A673 (cell line): ENCODE data around the gene NMU. TPM values are rescaled to one million over a fixed set of nuclear protein-coding genes. Genes with fewer than 3 reads are reported as not detected.
"Not testable (repeated sequence)": the region's sequence is repeated elsewhere in the genome, so short reads cannot be mapped to it uniquely, and the experiment has no call there.

ENCODE experiments used
- BruUV-seq: library from RNA; stranded (reverse); fragments of 400-500 nt; replicated peaks from 2 replicates; lab custom pipeline; 2021; lab: Mats Ljungman, UMichigan
- CTCF ChIA-PET: fragments of 300-600 bp; sonication (Branson Sonifier 250); formaldehyde crosslinking; loops from one replicate; lab custom pipeline; 2022; ENCODE audit warnings: antibody characterized with exemption; lab: Charles Lee
- POLR2A ChIA-PET: fragments of 300-600 bp; sonication (Branson Sonifier 250); formaldehyde crosslinking; loops from one replicate; lab custom pipeline; 2022; ENCODE audit warnings: antibody characterized with exemption; ENCODE audit not compliant: low non-redundant PET; lab: Charles Lee
- DNase-seq: peaks from one replicate; pipeline ENCODE4 v3.0.0-alpha.2; 2015; ENCODE audit warnings: low spot score
- H3K27ac ChIP-seq: fragments of 200-600 bp; sonication (generic); 2 replicates; pipeline ENCODE4 v1.5.1; 2016; ENCODE audit warnings: mixed run types, low read depth, mild to moderate bottlenecking, mixed read lengths, antibody characterized with exemption, low read length; ENCODE audit not compliant: poor library complexity, severe bottlenecking
- H3K27me3 ChIP-seq: fragments of 200-600 bp; sonication (generic); replicated peaks from 2 replicates; pipeline ENCODE4 v1.6.1; 2017; ENCODE audit warnings: mixed run types, low read depth, mild to moderate bottlenecking, mixed read lengths, antibody characterized with exemption, low read length; ENCODE audit not compliant: insufficient read depth, poor library complexity
- H3K36me3 ChIP-seq: fragments of 200-600 bp; sonication (generic); 2 replicates; pipeline ENCODE4 v1.6.1; 2016; ENCODE audit warnings: mixed run types, mild to moderate bottlenecking, mixed read lengths, antibody characterized with exemption, low read length; ENCODE audit not compliant: insufficient read depth, poor library complexity, severe bottlenecking
- H3K4me1 ChIP-seq: fragments of 200-600 bp; sonication (generic); 2 replicates; pipeline ENCODE4 v1.6.1; 2017; ENCODE audit warnings: mixed run types, mild to moderate bottlenecking, mixed read lengths, antibody characterized with exemption, low read length; ENCODE audit not compliant: insufficient read depth, poor library complexity, severe bottlenecking
- H3K4me3 ChIP-seq: fragments of 200-600 bp; sonication (generic); 2 replicates; pipeline ENCODE4 v1.5.1; 2016; ENCODE audit warnings: low read depth, mixed run types, mild to moderate bottlenecking, mixed read lengths, low read length; ENCODE audit not compliant: poor library complexity, severe bottlenecking
- H3K9me3 ChIP-seq: fragments of 200-600 bp; sonication (generic); 2 replicates; pipeline ENCODE4 v1.6.1; 2016; ENCODE audit warnings: mixed run types, low read depth, mild to moderate bottlenecking, mixed read lengths, antibody characterized with exemption, low read length; ENCODE audit not compliant: poor library complexity, severe bottlenecking
- CTCF ChIP-seq: fragments of 300-800, 200-600 bp; sonication (generic); conservative IDR thresholded peaks from 2 replicates; pipeline ENCODE4 v1.5.1; 2017; ENCODE audit warnings: low read depth, mild to moderate bottlenecking, antibody characterized with exemption, low read length, moderate library complexity, mixed read lengths
- EZH2 ChIP-seq: fragments of 200-600 bp; sonication (generic); IDR thresholded peaks from 2 replicates; pipeline ENCODE4 v1.6.1; 2017; ENCODE audit warnings: borderline replicate concordance, low read depth, mild to moderate bottlenecking, mixed read lengths, antibody characterized with exemption, low read length; ENCODE audit not compliant: poor library complexity, severe bottlenecking
- intact Hi-C: fragments of 100-400 bp; cut with micrococcal nuclease; formaldehyde crosslinking; loops from one replicate; pipeline ENCODE4 v1.10.0; 2022; ENCODE audit not compliant: unreplicated experiment
- total RNA-seq: library from RNA; stranded (reverse); gene quantifications from 2 replicates; pipeline ENCODE4 v1.2.3, GENCODE V29; 2021

The NMU gene
- total RNA-seq, 1 experiment from 2014 or later: not detected

- no peaks in the 10 kb centered on the region for H3K4me1 ChIP-seq
- intact Hi-C loops: no loop called here
- no peaks in the 10 kb centered on the region for H3K36me3 ChIP-seq
- TF ChIP-seq CTCF (no peak), EZH2 (no peak)
- no peak overlapping the region for H3K27ac ChIP-seq
- H3K4me3 ChIP-seq: no peak overlapping the region
- no TSS peak for BruUV-seq
- CTCF ChIA-PET: no interaction called here
- POLR2A ChIA-PET: no interaction called here
- no peaks in the 10 kb centered on the region for H3K9me3 ChIP-seq
- DNase-seq: no peak
- H3K27me3 ChIP-seq: no peaks in the 10 kb centered on the region
These were observed 37.5 kb downstream of the NMU start for GRCh38 chr4:55598641-55599040.

DNA sequence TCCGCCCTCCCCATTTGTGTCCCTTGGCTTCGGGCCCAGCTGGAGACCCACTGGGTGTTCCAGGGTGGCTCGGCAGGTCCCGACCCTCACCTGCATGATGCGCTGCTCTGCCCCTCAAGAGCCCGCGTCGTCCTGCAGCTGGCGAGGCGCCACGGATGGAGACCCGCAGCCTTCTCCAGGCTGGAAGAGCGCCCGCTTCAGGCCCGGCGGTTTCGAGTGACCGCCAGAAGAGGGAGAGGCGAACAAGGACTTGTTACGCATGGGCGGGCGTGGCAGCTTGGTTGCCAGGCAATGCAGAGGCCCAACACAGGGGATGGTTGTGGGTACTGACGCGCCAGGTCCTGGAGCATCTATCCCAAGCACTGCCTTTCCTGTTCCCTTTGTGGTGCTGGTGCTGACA, 44.1 kb downstream of the NMU start, which contains the start of gene PDCL2:
TSS of gene PDCL2 (minus strand) at position 232 of the 400 bp plus-strand sequence. CDS start at position 96, 136 bp downstream.
- H3K36me3 ChIP-seq: no peaks in the 10 kb centered on the region
- CTCF ChIA-PET: no interaction called here
- H3K27ac ChIP-seq: no peak within 1 kb of the TSS
- TF ChIP-seq EZH2: no peak
- no peak for TF ChIP-seq CTCF
- DNase-seq: no peak
- POLR2A ChIA-PET: no interaction called here
- BruUV-seq: no TSS peak
- intact Hi-C loops: no loop called here
- no peak within 1 kb of the TSS for H3K4me3 ChIP-seq
- no peaks in the 10 kb centered on the region for H3K9me3 ChIP-seq
- no peaks in the 10 kb centered on the region for H3K27me3 ChIP-seq
- H3K4me1 ChIP-seq: no peaks in the 10 kb centered on the region

DNA sequence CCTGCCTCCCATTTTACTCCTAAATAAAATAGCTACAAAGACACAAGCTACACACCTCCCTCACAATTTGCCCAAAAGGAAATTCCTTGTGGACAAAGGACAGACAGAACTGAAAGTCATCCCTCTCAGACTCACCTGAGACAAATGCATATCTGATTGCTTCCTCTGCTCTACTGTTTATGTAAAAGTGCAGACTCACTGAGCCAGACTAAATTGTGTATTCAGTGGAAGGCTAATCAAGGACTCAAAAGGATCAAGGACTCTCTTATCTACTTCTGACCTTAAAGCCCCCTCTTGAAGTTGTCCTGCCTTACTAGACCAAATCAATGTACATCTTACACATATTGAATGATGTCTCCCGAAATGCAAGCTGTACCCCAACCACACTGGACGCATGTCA, 47.9 kb downstream of the NMU start:
- H3K27ac ChIP-seq: no peak overlapping the region
- H3K4me1 ChIP-seq: no peaks in the 10 kb centered on the region
- H3K9me3 ChIP-seq: no peaks in the 10 kb centered on the region
- POLR2A ChIA-PET: no interaction called here
- no TSS peak for BruUV-seq
- intact Hi-C loops: no loop called here
- no peak overlapping the region for H3K4me3 ChIP-seq
- no peak for DNase-seq
- no peaks in the 10 kb centered on the region for H3K27me3 ChIP-seq
- TF ChIP-seq CTCF (no peak), EZH2 (no peak)
- no peaks in the 10 kb centered on the region for H3K36me3 ChIP-seq
- CTCF ChIA-PET: no interaction called here

GRCh38 chr4:55582773-55583172, 53.3 kb downstream of the NMU start:
- BruUV-seq, H3K36me3 ChIP-seq, H3K27ac ChIP-seq, CTCF ChIA-PET, H3K27me3 ChIP-seq, H3K4me3 ChIP-seq, DNase-seq, intact Hi-C loops, H3K4me1 ChIP-seq, POLR2A ChIA-PET, H3K9me3 ChIP-seq: not testable (repeated sequence)
